CD4-positive, alpha-beta T cell treated with Interferon alpha-2 for 1 hour (primary cell): ENCODE results near the gene BTN1A1.
A peak's percentile ranks its signal among the peaks of the same experiment; 100 is the strongest.
"Not testable (repeated sequence)": the region's sequence is repeated elsewhere in the genome, so short reads cannot be mapped to it uniquely, and the experiment has no call there.

Experiments used
- DNase-seq, 2 donors: peaks; one replicate each; pipeline ENCODE4 v3.0.0-alpha.2; 2020 to 2022

Gene BTN1A1

DNA sequence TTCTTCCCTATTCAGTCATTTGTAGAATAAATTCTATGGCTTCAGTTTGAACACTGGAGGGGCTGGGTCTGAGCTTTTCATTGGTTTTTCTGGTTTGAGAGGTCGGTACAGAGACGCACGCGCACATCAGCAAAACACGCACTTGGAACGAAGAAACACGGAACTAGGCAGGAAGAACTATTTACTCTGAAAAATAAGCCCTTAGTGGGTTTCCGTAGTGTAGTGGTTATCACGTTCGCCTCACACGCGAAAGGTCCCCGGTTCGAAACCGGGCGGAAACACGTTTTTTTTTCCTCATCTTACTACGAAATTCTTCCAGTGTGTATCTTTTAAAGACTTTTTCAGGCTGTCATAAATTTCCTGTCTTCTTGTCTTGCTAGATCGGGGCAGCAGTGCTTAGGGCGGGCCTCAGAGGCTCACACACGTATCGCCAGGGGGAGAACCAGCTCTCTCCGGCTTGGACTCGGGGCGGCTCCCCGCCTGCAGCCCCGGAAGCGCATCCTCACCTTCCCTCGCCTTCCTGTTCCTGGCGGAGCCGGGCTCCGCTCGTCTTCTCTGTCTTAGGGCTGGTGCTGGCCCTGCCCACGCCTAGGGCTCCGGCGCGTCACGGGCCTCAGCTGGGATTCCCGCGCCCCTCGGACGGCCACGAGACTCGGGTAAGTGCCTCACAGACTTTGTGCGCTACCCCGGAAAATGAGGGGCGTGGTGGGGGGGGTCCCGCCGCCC is 37.9 kb downstream of the BTN1A1 start, which contains the start of gene HMGN4:
HMGN4 (plus strand) TSS at position 521 of the 726 bp plus-strand sequence. CDS start 6,841 bp downstream, outside the sequence.
- peak; percentile 91 to 96 for DNase-seq

DNA sequence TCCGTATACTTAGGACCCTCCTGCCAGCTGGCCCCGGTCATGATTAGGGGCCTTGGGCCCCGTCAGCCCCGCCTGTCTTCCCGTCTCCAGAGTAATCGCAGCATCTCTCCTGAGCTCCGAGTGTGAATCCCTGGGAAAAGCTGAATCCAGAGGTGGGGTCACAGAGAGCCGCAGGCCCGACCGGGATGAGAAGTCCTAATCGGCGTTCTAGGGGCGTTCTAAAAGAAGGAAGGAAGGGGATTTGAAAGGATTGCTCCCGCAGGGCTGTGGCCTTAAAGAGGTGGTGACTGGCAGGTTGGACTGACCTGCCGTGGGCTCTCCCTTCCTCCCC is 38.4 kb downstream of the BTN1A1 start:
- DNase-seq: no peak

DNA sequence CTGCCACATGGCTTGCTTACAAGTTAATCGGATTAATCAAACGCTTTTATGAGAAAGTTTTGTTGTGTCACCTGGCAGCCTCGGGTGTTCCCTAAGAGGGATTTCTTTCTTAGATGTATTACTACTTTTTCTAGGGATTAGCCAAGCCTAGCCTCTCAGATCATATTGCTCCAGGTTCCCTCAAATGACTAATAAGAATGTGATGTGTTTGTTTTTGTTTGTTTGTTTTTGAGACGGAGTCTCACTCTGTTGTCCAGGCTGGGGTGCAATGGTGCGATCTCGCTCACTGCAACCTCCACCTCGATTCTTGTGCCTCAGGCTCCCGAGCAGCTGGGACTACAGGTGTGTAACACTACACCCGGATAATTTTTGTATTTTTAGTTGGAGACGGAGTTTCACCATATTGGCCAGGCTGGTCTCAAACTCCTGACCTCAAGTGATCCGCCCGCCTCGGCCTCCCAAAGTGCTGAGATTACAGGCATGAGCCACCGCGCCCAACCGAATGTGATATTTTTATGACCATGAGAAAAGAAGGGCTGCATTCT is 39.0 kb downstream of the BTN1A1 start:
- DNase-seq: no peak

DNA sequence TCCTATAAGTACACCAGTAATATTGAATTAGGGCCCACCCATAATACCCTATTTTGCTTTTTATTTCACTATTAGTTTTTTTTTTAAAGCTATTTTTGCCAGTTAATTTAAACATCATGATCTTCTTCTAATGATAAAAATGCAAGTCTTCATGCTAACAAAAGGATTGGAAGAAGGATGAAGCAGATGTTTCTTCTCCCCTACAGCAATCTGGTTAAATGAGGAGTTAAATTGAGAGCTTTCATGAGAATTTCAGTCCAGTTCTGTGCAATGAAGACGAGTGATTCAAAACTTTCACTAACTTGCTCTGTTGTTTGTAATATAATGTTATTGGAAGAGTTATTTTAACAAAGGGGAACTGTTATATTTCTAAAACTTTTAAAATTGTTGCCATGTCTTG is 41.5 kb downstream of the BTN1A1 start:
- no peak for DNase-seq

DNA sequence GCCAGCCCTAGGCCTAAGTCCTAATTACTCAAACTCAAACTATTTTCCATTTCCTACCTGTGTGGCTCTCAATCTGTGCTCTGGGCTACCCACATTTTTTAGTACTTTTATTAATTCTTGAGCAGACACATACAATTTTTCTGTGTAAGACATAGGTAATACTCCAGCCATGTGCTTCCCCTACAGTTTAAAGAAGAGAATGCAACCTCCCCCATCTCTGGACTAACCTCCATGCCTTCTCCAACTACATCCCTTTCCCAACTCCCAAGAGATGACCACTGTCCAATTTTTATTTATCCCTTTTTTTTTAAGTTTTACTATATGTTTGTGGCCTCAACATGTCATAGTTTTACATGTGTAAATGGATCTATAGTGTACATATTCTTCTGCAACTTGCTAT is 43.9 kb downstream of the BTN1A1 start:
- peak in 1 of 2 donors; percentile 40 for DNase-seq

DNA sequence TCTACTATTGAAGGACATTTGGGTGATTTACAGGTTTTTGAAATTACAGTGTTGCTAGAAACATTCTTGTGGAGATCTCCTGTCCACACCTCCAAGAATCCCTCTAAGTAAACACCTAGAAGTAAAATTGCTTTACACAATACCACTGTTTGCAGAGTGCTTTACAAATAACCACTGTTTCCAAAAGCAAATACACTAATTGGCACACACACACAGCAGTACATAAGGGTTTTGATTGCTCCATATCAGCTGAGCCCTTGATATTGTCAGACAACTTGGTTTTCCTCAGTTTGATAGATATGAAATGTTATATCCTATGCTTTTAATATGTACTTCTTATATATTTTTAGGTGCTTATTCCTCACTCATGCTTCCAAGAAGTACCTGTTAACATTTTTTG is 44.4 kb downstream of the BTN1A1 start:
- no peak for DNase-seq

DNA sequence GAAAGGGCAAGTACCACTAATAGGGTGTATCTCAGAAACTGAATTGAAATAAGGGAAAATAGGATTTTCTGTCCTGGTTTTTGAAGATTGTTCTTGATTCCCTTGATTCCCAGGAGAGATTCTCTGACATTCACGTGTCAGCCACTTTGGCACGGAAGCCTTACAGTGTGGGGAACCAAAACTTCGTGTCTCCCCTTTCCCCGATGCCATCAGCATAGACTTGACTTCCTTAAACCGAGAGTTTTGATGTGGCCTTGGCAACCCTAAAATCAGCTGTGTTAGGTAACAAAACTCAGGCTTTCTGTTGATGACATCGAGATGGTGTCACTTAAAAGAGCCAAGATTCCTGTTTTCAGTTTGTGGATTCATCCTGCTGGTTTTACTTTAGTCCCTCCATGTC is 45.5 kb downstream of the BTN1A1 start:
- DNase-seq: no peak

DNA sequence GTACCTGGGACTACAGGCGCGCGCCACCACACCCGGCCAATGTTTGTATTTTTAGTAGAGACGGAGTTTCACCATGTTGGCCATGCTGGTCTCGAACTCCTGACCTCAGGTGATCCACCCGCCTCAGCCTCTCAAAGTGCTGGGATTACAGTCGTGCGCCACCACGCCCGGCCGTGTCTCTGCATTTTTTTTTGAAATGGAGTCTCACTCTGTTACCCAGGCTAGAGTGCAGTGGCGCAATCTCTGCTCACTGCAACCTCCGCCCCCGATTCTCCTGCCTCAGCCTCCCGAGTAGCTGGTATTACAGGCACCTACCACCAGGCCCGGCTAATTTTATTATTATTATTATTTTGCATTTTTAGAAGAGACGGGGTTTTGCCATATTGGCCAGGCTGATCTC is 47.3 kb downstream of the BTN1A1 start:
- not testable (repeated sequence) for DNase-seq

DNA sequence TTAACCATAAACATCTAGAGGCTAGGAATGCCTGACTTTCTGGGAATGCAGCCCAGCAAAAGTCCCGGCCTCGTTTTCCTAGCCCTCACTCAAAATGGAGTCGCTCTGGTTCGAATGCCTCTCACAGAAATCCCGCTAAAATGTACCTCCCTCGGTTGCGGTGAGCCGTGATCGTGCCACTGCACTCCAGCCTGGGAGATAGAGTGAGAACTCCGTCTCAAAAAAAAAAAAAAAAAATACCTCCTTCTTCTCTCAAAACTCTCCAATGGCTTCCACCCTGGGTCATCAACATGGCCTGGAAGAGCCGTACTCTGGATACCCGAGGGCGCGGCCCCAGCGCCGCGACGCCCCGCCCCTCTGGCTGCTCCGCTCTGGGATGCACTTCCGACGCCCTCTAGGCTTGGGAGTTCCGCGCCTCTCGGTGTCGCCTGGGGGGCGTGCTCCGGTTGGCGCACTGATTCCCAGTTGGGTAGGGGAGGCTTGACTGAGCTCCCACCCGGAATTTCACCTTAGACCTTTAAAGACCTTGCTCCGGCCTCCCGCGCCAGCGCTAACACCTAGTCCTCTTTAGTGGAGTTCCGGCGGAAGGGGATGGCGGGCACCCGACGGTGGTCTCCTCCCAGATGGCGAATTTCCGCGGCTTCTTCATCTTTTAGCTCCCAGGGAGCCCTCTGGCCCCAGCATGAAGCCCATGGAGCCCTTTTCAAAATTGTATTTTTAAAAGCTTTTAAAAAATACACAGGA is 50.3 kb downstream of the BTN1A1 start:
- peak in 1 of 2 donors; percentile 49 for DNase-seq

DNA sequence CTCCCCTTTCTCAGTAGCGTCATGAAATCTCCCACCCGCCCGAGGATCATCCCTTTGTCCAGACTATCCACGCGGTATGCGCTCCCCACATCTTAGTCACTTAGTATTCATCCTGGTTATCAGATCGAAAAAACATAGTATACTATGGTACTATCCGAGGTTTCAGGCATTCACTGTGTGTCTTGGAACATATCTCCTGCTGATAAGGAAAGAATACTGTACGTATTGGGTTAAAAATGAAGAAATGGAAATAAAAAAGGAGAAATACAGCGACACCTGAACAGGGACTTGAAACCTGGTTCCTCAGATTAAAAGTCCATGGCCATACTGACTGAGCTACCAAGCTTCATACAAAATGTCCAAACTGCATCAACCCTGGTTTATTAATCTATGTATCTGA is 52.1 kb downstream of the BTN1A1 start:
- DNase-seq: no peak

DNA sequence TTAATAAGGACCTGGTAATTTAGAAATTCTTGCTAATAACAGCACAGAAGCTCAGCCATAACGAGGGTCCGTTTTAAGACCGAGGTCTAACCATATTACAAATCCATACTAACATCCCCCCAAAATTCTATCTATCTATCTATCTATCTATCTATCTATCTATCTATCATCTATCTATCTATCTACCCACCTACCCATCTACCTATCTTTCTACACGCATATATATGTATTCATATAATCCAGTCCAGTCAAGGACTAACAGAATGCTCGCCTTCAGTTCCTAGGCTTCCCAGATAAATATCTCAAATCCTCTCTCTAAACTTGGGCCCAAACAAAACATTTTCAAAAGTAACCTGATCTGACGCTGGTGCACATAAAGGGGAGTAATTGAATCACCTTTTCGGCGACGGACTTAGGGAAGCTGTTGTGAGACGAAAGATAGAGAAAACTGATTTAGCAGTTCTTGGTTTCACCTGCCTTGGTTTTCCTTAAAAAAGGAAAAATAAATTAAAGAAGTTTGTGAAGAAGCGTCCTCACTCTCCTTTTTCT is 52.6 kb downstream of the BTN1A1 start:
- no peak for DNase-seq

DNA sequence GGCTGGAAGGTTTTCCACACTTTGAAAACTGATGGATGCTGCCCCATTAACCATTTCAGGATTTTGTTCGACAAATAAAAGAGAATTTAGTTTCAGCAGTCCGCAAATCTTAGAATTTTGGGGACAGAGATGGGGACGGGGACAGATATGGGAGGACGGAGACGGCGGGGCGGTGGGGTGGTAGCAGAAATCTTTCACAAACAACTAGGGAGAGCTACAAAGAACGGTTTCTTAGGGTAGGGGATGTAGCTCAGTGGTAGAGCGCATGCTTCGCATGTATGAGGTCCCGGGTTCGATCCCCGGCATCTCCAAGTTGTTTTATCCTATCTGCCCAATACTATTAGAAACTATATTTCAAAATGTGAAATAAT is 53.1 kb downstream of the BTN1A1 start:
- DNase-seq: peak; percentile 80 to 88

DNA sequence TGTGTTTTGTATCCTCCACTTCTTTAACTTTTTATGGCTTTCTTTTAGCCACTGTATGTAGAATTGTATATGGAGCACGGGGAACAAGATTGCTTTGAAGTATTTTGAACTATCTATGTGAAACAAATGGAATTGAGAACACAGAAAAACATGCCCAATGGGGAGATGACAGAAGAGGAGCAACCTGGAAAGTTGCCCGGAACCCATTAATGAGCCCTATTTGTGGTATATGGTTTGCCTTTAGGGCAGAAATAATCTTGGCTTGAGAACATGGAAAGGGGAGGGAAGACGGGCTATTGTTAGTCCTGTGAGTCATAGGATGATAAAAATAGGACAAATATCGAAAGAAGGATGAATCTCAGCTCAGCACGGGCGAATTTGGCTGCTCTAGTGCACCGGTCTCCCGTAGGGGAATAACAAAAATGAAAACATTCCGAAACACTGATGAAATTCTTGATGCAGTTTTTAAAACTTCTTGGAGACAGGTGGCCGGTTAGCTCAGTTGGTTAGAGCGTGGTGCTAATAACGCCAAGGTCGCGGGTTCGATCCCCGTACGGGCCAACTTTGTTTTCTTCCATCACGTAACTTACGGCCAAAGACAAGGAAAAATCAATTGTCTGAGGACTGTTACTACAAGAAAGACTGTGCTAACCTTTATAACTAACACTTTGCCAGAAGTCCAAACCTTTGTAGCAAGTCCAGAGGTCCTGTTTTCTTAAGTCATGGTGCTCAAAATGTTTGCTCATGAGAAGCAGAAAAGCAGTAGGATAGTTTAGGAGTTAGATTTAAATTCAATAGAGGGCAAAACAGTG is 53.7 kb downstream of the BTN1A1 start:
- peak; percentile 80 to 92 for DNase-seq

DNA sequence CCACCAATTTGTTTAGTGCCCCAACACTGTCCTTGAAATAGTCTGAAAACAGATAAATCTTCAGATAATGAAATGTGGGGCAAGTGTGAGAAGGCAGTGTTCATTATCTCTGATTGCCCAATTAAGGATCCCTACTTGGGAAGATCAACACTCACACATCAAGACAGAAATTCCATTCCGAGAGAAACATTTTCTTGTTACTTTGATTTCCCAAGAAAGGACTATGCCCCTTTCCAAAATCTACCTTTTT is 54.3 kb downstream of the BTN1A1 start:
- no peak for DNase-seq

DNA sequence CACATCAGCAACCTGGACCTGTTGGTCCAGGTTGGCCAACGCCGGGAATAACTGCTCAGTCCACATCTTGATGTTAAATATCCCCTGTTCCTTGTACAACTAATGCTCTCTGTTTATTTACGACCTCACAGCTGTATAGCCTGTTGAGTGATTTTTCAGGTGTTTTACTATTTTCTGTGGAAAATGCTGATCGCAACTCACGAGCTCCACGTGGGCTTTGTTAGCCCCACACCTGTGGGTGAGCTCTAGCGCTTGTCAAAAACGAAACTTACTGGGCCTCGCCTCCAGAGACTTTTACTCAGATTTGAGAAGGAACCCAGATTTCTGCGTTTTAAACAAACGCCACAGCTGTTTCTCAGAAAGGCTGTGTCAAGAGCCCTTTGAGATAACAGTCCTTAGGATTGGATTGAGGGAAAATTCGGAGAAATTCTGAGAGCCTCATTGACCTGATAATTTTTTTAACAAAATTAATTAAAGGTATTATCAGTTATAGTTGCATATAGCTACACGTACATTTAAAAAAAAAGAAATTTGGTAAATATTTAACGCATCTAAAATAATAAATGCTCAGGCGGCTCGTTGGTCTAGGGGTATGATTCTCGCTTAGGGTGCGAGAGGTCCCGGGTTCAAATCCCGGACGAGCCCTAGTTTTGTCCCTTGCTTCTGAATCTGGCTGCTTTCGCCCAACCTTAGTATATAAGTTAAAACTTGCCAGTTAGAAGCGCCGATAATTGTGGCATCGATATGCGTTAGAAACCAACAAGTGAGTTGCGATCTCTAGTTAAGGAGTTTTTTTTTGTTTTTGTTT is 54.8 kb downstream of the BTN1A1 start:
- peak; percentile 83 to 88 for DNase-seq

DNA sequence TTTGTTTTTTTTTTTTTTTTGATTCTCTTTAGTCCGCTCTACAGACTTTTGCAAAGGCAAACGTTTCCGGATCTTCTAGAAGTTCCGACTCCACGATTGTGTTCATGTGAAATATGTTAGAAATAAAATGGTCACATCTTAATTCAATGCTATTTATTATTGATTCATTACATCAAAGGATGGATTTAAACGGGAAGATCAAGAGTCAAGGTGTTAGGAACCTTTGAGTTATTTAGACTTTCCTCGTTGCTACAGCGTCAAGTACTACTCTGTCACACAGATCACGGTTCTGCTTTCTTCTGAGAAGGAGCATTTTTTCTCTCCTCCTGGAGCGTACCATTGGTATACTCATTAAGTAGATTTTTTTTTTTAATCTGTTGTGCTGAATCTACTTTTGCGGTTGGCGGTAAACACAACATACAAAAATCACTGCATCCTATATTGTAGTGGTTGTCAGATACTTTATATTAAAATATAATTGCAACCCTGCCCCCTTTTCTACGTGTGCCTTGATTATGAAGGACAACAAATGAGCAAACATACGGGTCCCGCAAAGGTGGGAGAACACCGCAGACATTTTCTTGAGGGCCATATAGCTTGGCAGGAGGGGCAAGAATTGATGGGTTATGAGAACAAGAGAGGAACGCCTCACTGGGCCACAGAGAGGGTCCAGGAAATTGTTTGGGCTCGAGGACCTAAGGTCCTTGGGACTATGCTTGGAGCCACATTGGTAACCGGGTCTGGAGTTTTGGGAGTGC is 55.6 kb downstream of the BTN1A1 start:
- peak in 1 of 2 donors; percentile 37 for DNase-seq

DNA sequence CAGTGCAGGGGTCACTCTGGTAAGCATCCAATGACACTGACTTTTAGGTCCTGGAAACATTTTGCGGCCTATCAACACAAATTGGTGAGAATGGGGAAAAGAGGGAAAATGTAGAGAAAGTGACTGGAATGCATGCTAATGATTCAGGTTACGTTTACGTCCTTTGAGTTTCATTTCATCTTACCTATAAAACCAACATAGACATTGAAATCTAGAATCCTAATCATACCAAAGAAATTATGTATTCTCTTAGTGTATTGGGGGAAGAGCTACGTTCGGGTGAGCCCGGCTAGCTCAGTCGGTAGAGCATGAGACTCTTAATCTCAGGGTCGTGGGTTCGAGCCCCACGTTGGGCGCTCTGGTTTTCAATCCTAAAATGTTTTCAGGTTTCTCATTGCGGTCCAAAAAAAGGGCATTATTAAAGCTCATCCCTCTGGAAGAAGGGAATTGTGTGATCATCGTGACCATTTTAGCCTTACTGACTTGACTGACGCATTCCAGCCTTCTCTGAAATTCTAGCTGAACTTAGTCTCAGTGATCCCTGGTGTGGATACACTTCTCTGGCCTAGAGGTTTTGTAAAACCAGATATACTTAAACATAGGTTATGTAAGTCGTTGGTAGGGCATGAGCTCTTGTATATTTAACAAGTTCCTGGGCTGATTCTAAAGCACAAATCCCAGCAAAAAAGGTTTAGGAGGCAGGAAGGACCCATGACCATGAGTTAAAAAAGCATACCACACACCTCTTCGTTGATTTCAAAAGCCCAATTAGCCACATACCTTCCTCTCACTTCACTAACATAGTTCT is 56.4 kb downstream of the BTN1A1 start:
- DNase-seq: peak; percentile 30 to 59
